Dermis microvascular lymphatic vessel endothelial cell (primary cell): ENCODE data around the gene ENG. TPM values are rescaled to one million over a fixed set of nuclear protein-coding genes. Genes with fewer than 3 reads are reported as not detected.

Experiments
- DNase-seq, 2 donors: peaks; one replicate each; pipeline versions ENCODE4 v3.0.0 to v3.0.0-alpha.2; 2010; ENCODE audit warnings: low read depth in 2 of 2
- total RNA-seq: library from RNA; depleted of rRNA; stranded (reverse); fragments of >200 nt; gene quantifications from 2 replicates; pipeline ENCODE4 v1.2.1, GENCODE V29; 2014

Gene ENG
- total RNA-seq, 1 donor from 2014 or later = 30.0 TPM

DNA sequence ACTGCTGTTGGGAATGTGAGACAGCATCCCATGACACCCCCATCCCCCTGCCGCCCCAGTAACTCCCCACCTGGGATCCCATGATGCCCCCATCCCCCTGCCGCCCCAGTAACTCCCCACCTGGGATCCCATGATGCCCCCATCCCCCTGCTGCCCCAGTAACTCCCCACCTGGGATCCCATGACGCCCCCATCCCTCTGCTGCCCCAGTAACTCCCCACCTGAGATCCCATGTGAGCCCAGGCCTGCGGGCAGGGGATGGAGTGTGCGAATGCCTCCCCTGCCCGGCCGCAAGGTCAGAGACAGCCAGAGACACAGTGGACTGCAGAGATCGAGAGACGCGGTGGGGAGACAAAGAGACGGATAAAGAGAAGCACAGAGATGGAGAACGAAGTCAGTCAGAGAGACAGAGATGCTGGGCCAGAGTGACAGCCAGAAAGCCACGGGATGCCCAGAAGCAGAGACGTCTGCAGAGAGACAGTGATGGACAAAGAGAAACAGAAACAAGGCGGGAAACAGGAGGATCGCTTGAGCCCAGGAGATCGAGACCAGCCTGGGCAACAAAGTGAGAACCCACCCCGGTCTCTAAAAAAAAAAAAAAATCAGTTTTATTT, 77.0 kb downstream of the ENG start:
- DNase-seq = no peak

DNA sequence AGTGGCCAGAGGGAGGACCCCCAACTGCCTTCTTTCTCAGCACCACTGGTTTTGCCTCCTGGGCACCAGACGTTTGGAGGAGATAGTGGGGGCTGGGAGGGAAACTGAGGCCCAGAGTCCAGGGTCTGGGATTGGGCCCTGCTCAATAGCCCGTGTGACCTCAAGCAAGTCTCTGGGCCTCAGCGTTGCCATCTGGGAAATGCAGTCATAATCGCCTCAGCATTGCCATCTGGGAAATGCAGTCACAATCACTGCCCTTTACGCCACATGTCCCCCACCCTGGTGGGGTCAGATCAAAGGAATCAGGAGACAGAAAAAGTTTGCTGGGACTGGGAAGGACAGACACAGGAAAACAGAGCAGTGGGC, 77.6 kb downstream of the ENG start:
- no peak for DNase-seq

GRCh38 chr9:127776195-127776923, 78.1 kb downstream of the ENG start:
- no peak for DNase-seq

GRCh38 chr9:127773981-127774380, 80.5 kb downstream of the ENG start:
- DNase-seq = no peak

- DNase-seq = no peak
Observed at GRCh38 chr9:127773272-127773671, 81.2 kb downstream of the ENG start.

DNA sequence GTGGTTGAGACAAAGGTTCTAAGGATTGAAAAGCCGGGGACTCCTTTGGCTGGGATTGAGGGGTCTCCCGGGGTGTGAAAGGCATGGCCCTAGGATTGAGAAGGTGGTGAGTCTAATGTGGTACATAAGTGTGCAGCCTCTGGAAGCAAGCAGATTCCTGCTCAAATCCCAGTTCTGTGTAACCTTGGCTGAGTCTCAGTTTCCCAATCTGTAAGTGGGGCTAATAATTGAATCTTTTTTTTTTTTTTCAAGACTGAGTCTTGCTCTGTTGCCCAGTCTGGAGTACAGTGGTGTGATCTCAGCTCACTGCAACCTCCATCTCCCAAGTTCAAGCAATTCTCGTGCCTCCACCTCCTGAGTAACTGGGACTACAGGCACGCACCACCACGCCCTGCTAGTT, 81.9 kb downstream of the ENG start:
- DNase-seq = no peak

DNA sequence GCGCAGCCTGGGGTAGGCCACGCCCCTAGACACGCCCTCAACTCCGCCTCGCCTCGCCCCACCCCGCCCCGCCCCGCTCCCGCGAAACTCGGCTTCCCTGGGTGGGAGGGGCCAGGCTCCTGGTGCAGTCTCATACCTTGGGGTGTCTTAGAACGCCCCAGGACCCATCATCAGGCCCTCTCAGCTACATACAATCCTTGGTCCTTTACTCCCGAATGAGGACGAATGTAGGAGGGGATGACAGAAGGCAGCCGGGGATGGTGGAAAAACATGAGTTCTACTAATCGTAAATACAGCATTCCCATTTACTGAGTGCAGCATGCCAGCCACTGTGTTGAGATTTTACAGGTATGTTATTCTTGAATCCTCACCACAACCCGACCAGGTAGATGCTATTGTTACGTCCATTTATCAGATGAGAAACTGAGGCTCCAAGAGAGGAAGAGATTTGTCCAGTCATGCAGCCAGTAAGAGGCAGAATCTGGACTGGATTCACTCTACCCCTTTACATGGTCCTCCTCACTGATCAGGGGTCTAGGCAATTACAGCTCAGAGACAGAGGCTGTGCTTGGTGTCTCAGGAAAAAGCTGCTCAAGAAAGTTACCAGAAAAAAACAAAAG, 82.8 kb downstream of the ENG start:
- DNase-seq = no peak

DNA sequence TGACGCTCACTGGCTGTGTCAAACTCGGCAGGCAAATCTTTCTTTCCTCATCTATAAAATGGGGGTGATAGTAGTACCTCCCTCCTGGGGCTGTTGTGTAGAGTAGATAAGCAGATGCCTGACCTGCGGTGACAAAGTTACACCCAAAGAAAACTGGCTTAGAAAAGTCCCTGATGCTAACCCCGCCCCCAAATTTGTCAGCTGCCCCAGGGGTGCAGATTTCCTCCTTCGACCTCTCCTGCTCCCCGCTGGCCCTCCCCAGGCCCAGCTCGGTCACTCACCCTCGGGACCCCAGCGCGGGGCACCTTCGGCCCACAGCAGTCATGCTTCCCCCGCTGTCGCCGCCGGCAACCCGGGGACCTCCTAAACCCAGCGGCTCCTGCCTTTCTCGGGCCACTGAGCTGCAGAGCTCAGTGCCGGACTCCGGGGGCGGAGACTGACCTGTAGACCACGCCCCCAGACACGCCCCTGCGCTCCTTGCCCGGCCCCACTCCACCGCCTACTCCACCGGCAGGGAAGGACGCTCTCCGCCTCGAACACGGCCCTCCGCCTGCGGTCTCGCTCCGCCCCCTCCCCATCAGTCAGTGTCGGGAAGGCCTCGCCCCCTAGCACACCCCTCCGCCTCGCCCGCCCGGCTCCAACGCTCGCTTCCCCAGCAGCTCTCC, 83.4 kb downstream of the ENG start:
- DNase-seq = peak; percentile 96 to 99

DNA sequence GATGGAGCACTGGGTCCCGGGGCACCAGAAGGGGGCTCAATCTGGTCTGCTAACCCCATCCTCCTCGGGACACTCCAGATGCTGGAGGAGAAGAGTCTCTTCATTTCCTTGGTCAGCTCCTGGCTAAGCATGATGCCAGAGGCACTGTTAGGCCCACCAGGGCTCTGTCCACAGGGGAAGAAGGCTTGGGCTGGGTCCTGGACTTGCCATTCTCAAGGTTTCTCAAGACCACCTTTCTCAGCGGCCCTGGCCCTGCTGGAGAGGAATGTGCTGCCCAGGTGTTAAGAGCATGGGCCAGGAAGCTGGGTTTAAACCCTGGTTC, 83.9 kb downstream of the ENG start:
- DNase-seq = no peak

- peak; percentile 85 to 92 for DNase-seq
Observed at GRCh38 chr9:127769929-127770582, 84.4 kb downstream of the ENG start.

- no peak for DNase-seq
Observed at GRCh38 chr9:127769101-127769500, 85.4 kb downstream of the ENG start.

DNA sequence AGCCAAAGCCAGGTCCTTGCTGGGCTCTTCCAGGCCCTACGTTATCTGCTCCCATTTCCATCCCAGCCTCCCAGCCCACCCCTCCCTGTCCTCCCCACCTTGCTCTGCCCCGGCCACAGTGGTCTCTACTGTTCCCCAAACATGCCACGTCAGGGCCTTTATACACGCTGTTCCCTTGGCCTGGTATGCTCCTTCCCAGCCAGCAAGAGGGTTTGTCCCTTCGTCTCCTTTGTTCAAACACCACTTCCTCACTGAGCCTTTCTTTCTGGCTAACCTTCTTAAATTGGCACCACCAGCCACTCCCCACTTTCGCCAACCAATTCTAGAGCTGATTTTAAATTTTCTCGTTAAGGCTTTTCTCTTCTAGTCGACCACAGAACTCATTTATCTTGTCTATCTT, 85.8 kb downstream of the ENG start:
- DNase-seq = peak in 1 of 2 donors; percentile 56

DNA sequence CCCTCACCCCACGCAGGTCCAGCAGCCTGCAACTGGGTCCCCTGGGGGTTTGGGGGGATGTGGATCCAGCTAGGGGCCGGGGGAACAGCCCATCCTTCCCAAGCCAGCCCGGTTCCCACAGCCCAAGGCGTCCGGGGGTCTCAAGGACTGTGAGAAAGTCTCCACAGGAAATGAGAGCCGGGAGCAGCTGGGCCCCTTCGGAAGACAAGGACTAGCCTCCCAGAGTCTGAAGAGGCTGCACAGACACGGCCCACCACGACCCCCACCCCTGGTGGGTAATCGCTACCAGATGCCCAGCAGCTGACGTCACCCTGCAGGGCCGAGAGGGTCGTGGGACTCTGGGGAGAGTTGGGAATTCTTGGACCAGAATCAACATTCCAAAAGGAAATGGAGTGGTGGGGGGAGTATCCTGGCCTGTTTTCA, 86.5 kb downstream of the ENG start:
- peak; percentile 70 to 92 for DNase-seq

DNA sequence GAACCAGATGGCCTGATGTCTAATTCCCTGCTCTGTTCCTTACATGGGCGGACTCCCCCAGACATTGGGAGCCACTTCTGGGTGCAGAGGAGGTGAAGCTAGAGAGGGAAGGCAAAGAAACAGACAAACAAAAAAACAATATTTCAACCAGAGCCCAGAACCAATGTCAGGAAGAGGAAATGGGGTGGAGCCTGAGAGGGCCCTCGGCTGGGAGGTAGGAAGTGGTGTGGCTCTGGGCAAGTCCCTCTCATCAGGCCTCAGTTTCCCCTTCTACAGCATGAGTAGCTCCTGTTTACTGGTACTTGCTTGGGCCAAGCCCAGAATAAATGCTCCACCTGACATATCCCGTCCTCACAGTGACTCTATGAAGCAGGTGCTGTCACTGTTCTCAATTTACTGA, 87.0 kb downstream of the ENG start:
- DNase-seq = peak in 1 of 2 donors; percentile 42

DNA sequence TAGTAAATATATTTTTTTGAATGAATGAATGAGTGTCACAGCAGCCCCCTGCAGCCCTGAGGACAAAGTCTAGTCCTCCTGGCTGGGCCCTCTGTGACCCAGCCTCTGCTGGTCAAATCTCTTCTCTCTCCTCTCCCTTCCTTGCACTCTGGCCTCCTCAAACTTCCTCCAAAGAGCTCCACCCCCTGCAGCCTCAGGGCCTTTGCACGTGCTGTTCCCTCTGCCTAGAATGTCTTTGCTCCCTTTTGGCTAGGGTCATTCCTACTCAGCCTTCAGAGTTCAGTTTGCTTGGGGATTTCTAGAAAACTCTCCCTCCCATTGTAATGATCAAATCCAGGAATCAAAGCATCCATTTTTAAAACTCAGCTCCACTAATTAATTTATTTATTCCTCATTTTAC, 89.0 kb downstream of the ENG start:
- no peak for DNase-seq

Other genes with a start within 250 kb of the ENG start
- 10.8 and 13.0 TPM in 2 replicates for gene STXBP1, start 242.4 kb downstream of the ENG start, total RNA-seq
- gene CFAP157, start 147.7 kb downstream of the ENG start, total RNA-seq = under 0.01 TPM in 1 of 2 replicates, not detected in the other
- 20.6 and 23.2 TPM in 2 replicates for gene PTRH1, start 139.0 kb downstream of the ENG start, total RNA-seq
- gene TTC16, start 138.6 kb downstream of the ENG start, total RNA-seq = not detected in 2 replicates
- 5.3 and 7.6 TPM in 2 replicates for gene TOR2A, start 119.4 kb downstream of the ENG start, total RNA-seq
- gene SH2D3C, start 76.0 kb downstream of the ENG start, total RNA-seq = 61.5 and 100 TPM in 2 replicates
- 75.0 and 93.9 TPM in 2 replicates for gene CDK9, start 68.6 kb downstream of the ENG start, total RNA-seq
- 60.3 and 64.5 TPM in 2 replicates for gene FPGS, start 51.8 kb downstream of the ENG start, total RNA-seq
- gene AK1, start 23.0 kb upstream of the ENG start, total RNA-seq = 20.4 and 23.0 TPM in 2 replicates
- 23.4 and 35.7 TPM in 2 replicates for gene ST6GALNAC6, start 44.9 kb upstream of the ENG start, total RNA-seq
- 27.3 and 32.2 TPM in 2 replicates for gene ST6GALNAC4, start 62.4 kb upstream of the ENG start, total RNA-seq
- gene PIP5KL1, start 76.1 kb upstream of the ENG start, total RNA-seq = 0.39 and 1.0 TPM in 2 replicates
- gene DPM2, start 83.2 kb upstream of the ENG start, total RNA-seq = 8.9 and 17.7 TPM in 2 replicates
- 15.0 and 60.1 TPM in 2 replicates for gene EEIG1, start 126.3 kb upstream of the ENG start, total RNA-seq
- gene NAIF1, start 212.7 kb upstream of the ENG start, total RNA-seq = 9.1 and 10.2 TPM in 2 replicates
- gene SLC25A25, start 213.6 kb upstream of the ENG start, total RNA-seq = 25.8 and 45.6 TPM in 2 replicates